GM23338 (cell line): ENCODE results near the gene SRGAP1. TPM values are rescaled to one million over a fixed set of nuclear protein-coding genes. Genes with fewer than 3 reads are reported as not detected.

Source experiments
- CREB1 ChIP-seq: fragments of 250-450 bp; sonication (Bioruptor Pico); IDR thresholded peaks from 2 replicates; pipeline ENCODE4 v1.5.0; 2020; ENCODE audit warnings: low read depth, mild to moderate bottlenecking, moderate library complexity
- EZH2phosphoT487 ChIP-seq: fragments of 200-600 bp; sonication (generic); IDR thresholded peaks from one replicate; pipeline ENCODE4 v1.8.1; 2018; ENCODE audit warnings: antibody characterized with exemption; ENCODE audit not compliant: unreplicated experiment
- REST ChIP-seq: IDR thresholded peaks from one replicate; pipeline ENCODE4 v1.6.1; 2018; ENCODE audit warnings: antibody characterized with exemption; ENCODE audit not compliant: unreplicated experiment
- STAT1 ChIP-seq: IDR thresholded peaks from one replicate; pipeline ENCODE4 v1.6.1; 2016; ENCODE audit warnings: antibody characterized with exemption; ENCODE audit not compliant: unreplicated experiment
- ZNF114 ChIP-seq: fragments of 250-450 bp; sonication (Bioruptor Pico); IDR thresholded peaks from 2 replicates; pipeline ENCODE4 v1.5.0; 2020; ENCODE audit warnings: mild to moderate bottlenecking, moderate library complexity
- ZNF462 ChIP-seq: fragments of 250-450 bp; sonication (Bioruptor Pico); IDR thresholded peaks from 2 replicates; pipeline ENCODE4 v1.5.0; 2020; ENCODE audit warnings: mild to moderate bottlenecking, moderate library complexity
- polyA plus RNA-seq: library from polyadenylated mRNA; unstranded; fragments of >200 nt; fragmentation: Nextera tagmentation; extraction: Ambion mirVana; gene quantifications from 2 replicates; pipeline ENCODE4 v1.2.1, GENCODE V29; 2016
- total RNA-seq: library from RNA; depleted of rRNA; stranded (reverse); fragments of >200 nt; shearing (Covaris generic); gene quantifications from 2 replicates; pipeline ENCODE4 v1.2.3, GENCODE V29; 2014
- TF ChIP-seq, protein P1 (sequence below), 2 experiments: fragments of 200-600 bp in 1 of 2; sonication (generic) in 1 of 2; conservative IDR thresholded peaks; 2 replicates each; pipeline versions ENCODE4 v1.5.1 to v1.6.1; 2016 to 2017; ENCODE audit warnings: antibody characterized with exemption in 2 of 2, low read depth in 2 of 2, mild to moderate bottlenecking in 2 of 2, moderate library complexity in 1 of 2

The SRGAP1 gene
- total and polyA plus RNA-seq, 2 experiments from 2014 or later = 6.1 to 8.1 TPM

- TF ChIP-seq ZNF462 (CRISPR knock-in tag) (no peak), EZH2phosphoT487 (no peak), ZNF114 (no peak), REST (no peak), STAT1 (no peak), CREB1 (no peak)
- TF ChIP-seq, protein P1, sequence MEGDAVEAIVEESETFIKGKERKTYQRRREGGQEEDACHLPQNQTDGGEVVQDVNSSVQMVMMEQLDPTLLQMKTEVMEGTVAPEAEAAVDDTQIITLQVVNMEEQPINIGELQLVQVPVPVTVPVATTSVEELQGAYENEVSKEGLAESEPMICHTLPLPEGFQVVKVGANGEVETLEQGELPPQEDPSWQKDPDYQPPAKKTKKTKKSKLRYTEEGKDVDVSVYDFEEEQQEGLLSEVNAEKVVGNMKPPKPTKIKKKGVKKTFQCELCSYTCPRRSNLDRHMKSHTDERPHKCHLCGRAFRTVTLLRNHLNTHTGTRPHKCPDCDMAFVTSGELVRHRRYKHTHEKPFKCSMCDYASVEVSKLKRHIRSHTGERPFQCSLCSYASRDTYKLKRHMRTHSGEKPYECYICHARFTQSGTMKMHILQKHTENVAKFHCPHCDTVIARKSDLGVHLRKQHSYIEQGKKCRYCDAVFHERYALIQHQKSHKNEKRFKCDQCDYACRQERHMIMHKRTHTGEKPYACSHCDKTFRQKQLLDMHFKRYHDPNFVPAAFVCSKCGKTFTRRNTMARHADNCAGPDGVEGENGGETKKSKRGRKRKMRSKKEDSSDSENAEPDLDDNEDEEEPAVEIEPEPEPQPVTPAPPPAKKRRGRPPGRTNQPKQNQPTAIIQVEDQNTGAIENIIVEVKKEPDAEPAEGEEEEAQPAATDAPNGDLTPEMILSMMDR (conservative IDR thresholded peaks at IDR 0.05; ENCODE audit: low read depth in 2 of 2) = no peak
These were observed 96.8 kb downstream of the SRGAP1 start (continued) for GRCh38 chr12:63941166-63941800.
